ENCODE results near the gene EXOSC10. TPM values are rescaled to one million over a fixed set of nuclear protein-coding genes. Genes with fewer than 3 reads are reported as not detected.
"Not testable (repeated sequence)": the region's sequence is repeated elsewhere in the genome, so short reads cannot be mapped to it uniquely, and the experiment has no call there.

The EXOSC10 gene
- total RNA-seq, 6 donors from 2014 or later, result 45.2 to 173 (median 55.9) TPM

- Histone ChIP-seq H3K4me1 (no peaks in the 10 kb centered on the region), H3K27ac (no peak overlapping the region), H3K9me3 (no peaks in the 10 kb centered on the region), H3K4me3 (no peak overlapping the region), H3K27me3 (no peaks in the 10 kb centered on the region), H3K36me3 (peaks cover 31 to 97% (median 76%) of the 10 kb centered on the region in 4 donors)
- WGBS, 2 donors, result 91 to 94% methylated on average over 18 of the region's 18 CpGs
- TF ChIP-seq EP300 (IDR thresholded peaks at IDR 0.05) (no peak), CTCF (IDR thresholded peaks at IDR 0.05) (no peak), POLR2A (IDR thresholded peaks at IDR 0.05) (no peak), POLR2AphosphoS5 (IDR thresholded peaks at IDR 0.05) (no peak)
- ATAC-seq (ENCODE audit: low FRiP score in 2 of 2), result no peak
- DNase-seq, result no peak
Observed at GRCh38 chr1:11067716-11068599, 31.7 kb downstream of the EXOSC10 start.

GRCh38 chr1:11065796-11066195 is 33.9 kb downstream of the EXOSC10 start:
- DNase-seq (no peak), ATAC-seq (ENCODE audit: low FRiP score in 2 of 2) (no peak)
- Histone ChIP-seq H3K36me3 (peaks cover 28 to 75% (median 55%) of the 10 kb centered on the region in 4 donors), H3K27me3 (no peaks in the 10 kb centered on the region), H3K4me3 (no peak overlapping the region), H3K4me1 (peaks cover 6 to 7% (median 7%) of the 10 kb centered on the region in 4 donors), H3K27ac (no peak overlapping the region), H3K9me3 (no peaks in the 10 kb centered on the region)
- no peak for TF ChIP-seq POLR2AphosphoS5 (IDR thresholded peaks at IDR 0.05)
- no peak for TF ChIP-seq POLR2A (IDR thresholded peaks at IDR 0.05)
- WGBS, 2 donors, result 97% methylated on average over 1 of the region's 1 CpG

GRCh38 chr1:11064942-11065341 is 34.7 kb downstream of the EXOSC10 start:
- WGBS, 2 donors, result 97 to 98% methylated on average over 2 to 3 of the region's 3 CpGs
- no peak for DNase-seq
- peaks cover 9 to 12% (median 10%) of the 10 kb centered on the region in 4 donors for H3K4me1 ChIP-seq
- peaks cover 28 to 67% (median 50%) of the 10 kb centered on the region in 4 donors for H3K36me3 ChIP-seq
- ATAC-seq (ENCODE audit: low FRiP score in 2 of 2), result no peak
- no peak overlapping the region for H3K27ac ChIP-seq
- H3K4me3 ChIP-seq, result no peak overlapping the region
- no peaks in the 10 kb centered on the region for H3K27me3 ChIP-seq
- no peaks in the 10 kb centered on the region for H3K9me3 ChIP-seq
- TF ChIP-seq CTCF (IDR thresholded peaks at IDR 0.05) (no peak), POLR2AphosphoS5 (IDR thresholded peaks at IDR 0.05) (no peak), EP300 (IDR thresholded peaks at IDR 0.05) (no peak), POLR2A (IDR thresholded peaks at IDR 0.05) (no peak)

GRCh38 chr1:11063937-11064537 is 35.6 kb downstream of the EXOSC10 start:
- H3K27ac ChIP-seq; ATAC-seq (ENCODE audit: low FRiP score in 2 of 2); H3K27me3 ChIP-seq; H3K9me3 ChIP-seq; H3K4me3 ChIP-seq; DNase-seq: not testable (repeated sequence)
- H3K36me3 ChIP-seq, result peaks cover 25 to 58% (median 42%) of the 10 kb centered on the region in 4 donors
- peaks cover 11 to 18% (median 13%) of the 10 kb centered on the region in 4 donors for H3K4me1 ChIP-seq
- 92 to 93% methylated on average over 17 to 18 of the region's 18 CpGs for WGBS, 2 donors

GRCh38 chr1:11062965-11063401 is 36.7 kb downstream of the EXOSC10 start:
- H3K36me3 ChIP-seq, result peaks cover 17 to 49% (median 32%) of the 10 kb centered on the region in 4 donors
- ATAC-seq (ENCODE audit: low FRiP score in 2 of 2) (no peak), DNase-seq (no peak)
- H3K27me3 ChIP-seq, result no peaks in the 10 kb centered on the region
- no peaks in the 10 kb centered on the region for H3K9me3 ChIP-seq
- no peak overlapping the region for H3K27ac ChIP-seq
- no peak overlapping the region for H3K4me3 ChIP-seq
- TF ChIP-seq CTCF (IDR thresholded peaks at IDR 0.05) (no peak), POLR2A (IDR thresholded peaks at IDR 0.05) (no peak), POLR2AphosphoS5 (IDR thresholded peaks at IDR 0.05) (no peak), EP300 (IDR thresholded peaks at IDR 0.05) (no peak)
- 62 to 70% methylated on average over 3 of the region's 3 CpGs for WGBS, 2 donors
- H3K4me1 ChIP-seq, result peaks cover 17 to 26% (median 20%) of the 10 kb centered on the region in 4 donors
